Liver (tissue), 9 donors: Measurements from ENCODE around the gene PCMT1. TPM values are rescaled to one million over a fixed set of nuclear protein-coding genes. Genes with fewer than 3 reads are reported as not detected.

Experiments
- DNase-seq: peaks from one replicate; pipeline ENCODE4 v3.0.0-alpha.2; 2017; ENCODE audit warnings: low spot score
- H3K27ac ChIP-seq, 2 donors: one replicate each; pipeline ENCODE4 v1.7.0; 2013; ENCODE audit warnings: inconsistent platforms in 2 of 2, low read length in 2 of 2, control low read depth in 1 of 2, low read depth in 1 of 2, mild to moderate bottlenecking in 1 of 2
- H3K27me3 ChIP-seq, 4 donors: one replicate each; pipeline versions ENCODE4 v1.6.1 to v1.7.0; 2013; ENCODE audit warnings: low read length in 3 of 4, inconsistent platforms in 1 of 4, mild to moderate bottlenecking in 1 of 4, moderate library complexity in 1 of 4; ENCODE audit not compliant: control insufficient read depth in 4 of 4, insufficient read depth in 4 of 4
- H3K36me3 ChIP-seq, 4 donors: one replicate each; pipeline versions ENCODE4 v1.6.1 to v1.7.0; 2013; ENCODE audit warnings: low read length in 3 of 4, mild to moderate bottlenecking in 3 of 4, low read depth in 1 of 4, moderate library complexity in 1 of 4; ENCODE audit not compliant: control insufficient read depth in 4 of 4, insufficient read depth in 3 of 4
- H3K4me1 ChIP-seq, 4 donors: one replicate each; pipeline versions ENCODE4 v1.6.1 to v1.7.0; 2013; ENCODE audit warnings: low read length in 3 of 4, mild to moderate bottlenecking in 3 of 4, moderate library complexity in 1 of 4; ENCODE audit not compliant: control insufficient read depth in 4 of 4, insufficient read depth in 4 of 4
- H3K4me3 ChIP-seq, 3 donors: one replicate each; pipeline versions ENCODE4 v1.6.1 to v1.7.0; 2013; ENCODE audit warnings: low read length in 3 of 3, control low read depth in 1 of 3, low read depth in 1 of 3, mild to moderate bottlenecking in 1 of 3
- H3K9ac ChIP-seq, 2 donors: one replicate each; pipeline ENCODE4 v1.7.0; 2013; ENCODE audit warnings: low read length in 2 of 2, mild to moderate bottlenecking in 2 of 2, moderate library complexity in 2 of 2, control low read depth in 1 of 2, low read depth in 1 of 2
- H3K9me3 ChIP-seq, 4 donors: one replicate each; pipeline versions ENCODE4 v1.6.1 to v1.7.0; 2013; ENCODE audit warnings: low read length in 3 of 4; ENCODE audit not compliant: control insufficient read depth in 4 of 4
- ATF3 ChIP-seq: IDR thresholded peaks from 2 replicates; pipeline ENCODE4 v1.6.1; 2016; ENCODE audit warnings: antibody characterized with exemption
- CTCF ChIP-seq: fragments of 150-350 bp; IDR thresholded peaks from 2 replicates; pipeline ENCODE4 v1.5.1; 2017; ENCODE audit warnings: improper control_type of control experiment, low read depth, low read length; ENCODE audit not compliant: missing input control
- FOXA1 ChIP-seq: IDR thresholded peaks from 2 replicates; pipeline ENCODE4 v1.6.1; 2016; ENCODE audit warnings: antibody characterized with exemption
- GABPA ChIP-seq, 2 donors: IDR thresholded peaks in 1 of 2; conservative IDR thresholded peaks in 1 of 2; 2 replicates each; pipeline ENCODE4 v1.6.1; 2016; ENCODE audit warnings: antibody characterized with exemption in 2 of 2, mild to moderate bottlenecking in 1 of 2, moderate library complexity in 1 of 2
- JUND ChIP-seq, 2 donors: IDR thresholded peaks; 2 replicates each; pipeline ENCODE4 v1.6.1; 2016; ENCODE audit warnings: antibody characterized with exemption in 2 of 2
- NR2F2 ChIP-seq: IDR thresholded peaks from 2 replicates; pipeline ENCODE4 v1.6.1; 2016; ENCODE audit warnings: antibody characterized with exemption
- RAD21 ChIP-seq, 2 donors: IDR thresholded peaks; 2 replicates each; pipeline ENCODE4 v1.6.1; 2016; ENCODE audit warnings: antibody characterized with exemption in 2 of 2, mild to moderate bottlenecking in 2 of 2
- REST ChIP-seq: IDR thresholded peaks from 2 replicates; pipeline ENCODE4 v1.6.1; 2016; ENCODE audit warnings: antibody characterized with exemption, mild to moderate bottlenecking
- RXRA ChIP-seq, 2 donors: IDR thresholded peaks; 2 replicates each; pipeline ENCODE4 v1.6.1; 2017 to 2018; ENCODE audit warnings: antibody characterized with exemption in 2 of 2, mild to moderate bottlenecking in 1 of 2
- SP1 ChIP-seq: IDR thresholded peaks from 2 replicates; pipeline ENCODE4 v1.6.1; 2018; ENCODE audit warnings: antibody characterized with exemption, mild to moderate bottlenecking
- YY1 ChIP-seq: IDR thresholded peaks from 2 replicates; pipeline ENCODE4 v1.6.1; 2016; ENCODE audit warnings: antibody characterized with exemption, mild to moderate bottlenecking
- ZBTB33 ChIP-seq: IDR thresholded peaks from 2 replicates; pipeline ENCODE4 v1.6.1; 2016; ENCODE audit warnings: antibody characterized with exemption
- WGBS: extraction: QIAGEN DNeasy Blood & Tissue Kit; methylation state at CpG from one replicate; pipeline ENCODE4 v1.1.7; 2013; 5-methylcytosine and 5-hydroxymethylcytosine counted together
- polyA plus RNA-seq, 2 donors: library from polyadenylated mRNA; stranded (reverse) in 1 of 2; unstranded in 1 of 2; fragments of 200-250 nt in 1 of 2; fragments of >200 nt in 1 of 2; fragmentation: Nextera tagmentation in 1 of 2; extraction: Ambion mirVana in 1 of 2; gene quantifications; one replicate each; pipeline versions ENCODE4 v1.2.1 to v1.2.3, GENCODE V29; 2013 to 2015
- total RNA-seq, 2 donors: library from RNA; depleted of rRNA; stranded (reverse); fragments of >200 nt; gene quantifications; one replicate each; pipeline ENCODE4 v1.2.3, GENCODE V29; 2014
- donor health status: healthy.
- donor health status: healthy.
- donor health status: healthy.
- donor health status: healthy.
- donor health status: healthy.

Gene PCMT1
- total and polyA plus RNA-seq, 4 donors = 56.8 to 78.8 (median 75.0) TPM

GRCh38 chr6:149716181-149716963 lies 33.2 kb upstream of the PCMT1 start:
- Histone ChIP-seq H3K9ac (peak overlapping the region; percentile 96), H3K36me3 (no peaks in the 10 kb centered on the region), H3K9me3 (no peaks in the 10 kb centered on the region), H3K4me1 (peaks cover 5 to 21% (median 11%) of the 10 kb centered on the region in 4 donors), H3K27ac (peak overlapping the region; percentile 17 to 52), H3K27me3 (no peaks in the 10 kb centered on the region), H3K4me3 (peak overlapping the region in 2 of 3 donors; percentile 32 to 69)
- 22% methylated on average over 8 of the region's 8 CpGs for WGBS
- TF ChIP-seq RXRA (IDR thresholded peaks at IDR 0.05) (no peak), GABPA (IDR thresholded peaks at IDR 0.05 in 1 of 2, conservative IDR thresholded peaks at IDR 0.05 in 1 of 2) (no peak), CTCF (no peak), YY1 (no peak), ZBTB33 (no peak)
- DNase-seq = no peak

- 0% methylated on average over 9 of the region's 9 CpGs for WGBS
- no peak for DNase-seq
- Histone ChIP-seq H3K4me3 (peak overlapping the region; percentile 69 to 81 (median 71)), H3K36me3 (no peaks in the 10 kb centered on the region), H3K9ac (peak overlapping the region; percentile 96), H3K27ac (peak overlapping the region; percentile 95 to 99), H3K4me1 (peaks cover 5 to 21% (median 11%) of the 10 kb centered on the region in 4 donors), H3K27me3 (no peaks in the 10 kb centered on the region), H3K9me3 (no peaks in the 10 kb centered on the region)
- no peak for TF ChIP-seq RXRA (IDR thresholded peaks at IDR 0.05)
- TF ChIP-seq ATF3 = no peak
- TF ChIP-seq SP1 = no peak
- TF ChIP-seq RAD21 (IDR thresholded peaks at IDR 0.05) = no peak
- no peak for TF ChIP-seq REST
- TF ChIP-seq FOXA1 = no peak
- TF ChIP-seq JUND (IDR thresholded peaks at IDR 0.05) = no peak
- TF ChIP-seq NR2F2 = no peak
These were observed 32.3 kb upstream of the PCMT1 start for GRCh38 chr6:149717255-149717587.
